Measurements from ENCODE around the gene CRTC1.

CRTC1 gene

DNA sequence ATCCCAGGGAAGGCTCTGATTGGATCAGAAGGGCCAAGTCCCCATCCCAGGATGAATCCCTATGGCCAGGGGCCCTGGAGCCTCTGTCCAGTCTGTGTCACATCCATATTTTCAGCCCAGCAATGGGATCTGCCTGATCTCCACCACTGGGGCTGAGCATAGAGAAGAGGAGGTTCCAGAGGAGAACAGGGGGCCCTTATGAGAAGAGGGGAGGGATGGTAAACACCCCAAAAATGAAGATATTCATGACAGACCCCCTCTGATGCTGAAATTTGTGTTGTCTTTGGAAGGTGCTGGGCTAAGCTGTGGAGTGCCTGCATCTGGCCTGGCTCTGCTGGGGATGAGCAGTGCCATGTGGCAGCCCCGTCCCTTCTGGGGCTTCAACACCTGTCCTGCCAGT lies 32.2 kb upstream of the CRTC1 start:
- DNase-seq (ENCODE audit: low read depth in 2 of 2, low spot score in 1 of 2): no peak

DNA sequence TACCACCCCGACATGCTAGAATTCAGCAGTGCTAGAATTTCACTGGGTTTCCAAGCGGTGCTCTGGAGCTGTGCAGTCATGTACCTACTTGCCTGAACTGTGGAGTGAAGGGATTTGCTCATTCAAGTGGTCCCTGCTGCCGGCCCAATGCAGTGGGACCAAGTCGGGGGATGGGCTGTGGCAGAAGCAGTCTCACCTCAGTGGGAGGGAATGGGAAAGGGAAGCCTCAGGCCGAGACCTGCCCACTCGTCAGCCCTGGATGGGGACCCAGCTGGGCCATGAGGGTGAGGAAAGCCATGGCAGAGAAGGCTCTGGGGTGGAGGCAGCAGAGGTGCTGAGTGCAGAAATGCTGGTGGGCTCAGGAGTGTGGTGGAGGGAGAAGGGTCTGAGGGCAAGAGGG lies 31.7 kb upstream of the CRTC1 start:
- DNase-seq (ENCODE audit: low read depth in 2 of 2, low spot score in 1 of 2): no peak

DNA sequence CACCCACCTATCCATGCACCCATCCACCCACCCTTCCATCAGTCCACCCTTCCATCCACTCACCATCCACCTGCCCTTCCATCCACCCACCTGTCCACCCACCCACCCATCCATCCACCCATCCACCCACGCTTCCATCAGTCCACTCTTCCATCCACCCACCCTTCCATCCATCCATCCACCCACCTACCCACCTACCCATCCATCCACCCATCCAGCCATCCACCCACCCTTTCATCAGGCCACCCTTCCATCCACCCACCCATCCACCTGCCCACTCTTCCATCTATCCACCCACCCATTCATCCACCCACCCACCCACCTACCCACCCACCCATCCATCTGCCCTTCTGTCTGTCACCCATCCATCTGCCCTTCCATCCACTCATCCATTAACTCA lies 29.6 kb upstream of the CRTC1 start:
- no peak for DNase-seq (ENCODE audit: low read depth in 2 of 2, low spot score in 1 of 2)

DNA sequence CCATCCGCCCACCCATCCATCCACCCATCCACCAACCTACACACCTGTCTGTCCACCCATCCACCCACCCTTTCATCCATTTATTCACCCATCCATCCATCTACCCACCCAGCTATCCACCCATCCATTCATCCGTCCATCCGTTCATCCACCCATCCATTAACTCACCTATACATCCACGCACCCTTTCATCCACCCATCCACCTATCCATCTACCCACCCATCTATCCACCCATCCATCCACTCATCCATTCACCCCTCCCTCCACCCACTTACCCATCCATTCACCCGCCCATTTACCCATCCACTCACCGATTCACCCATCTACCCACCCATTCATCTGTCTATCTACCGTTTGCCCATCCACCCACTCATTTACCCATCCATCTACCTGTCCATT lies 29.0 kb upstream of the CRTC1 start:
- DNase-seq (ENCODE audit: low read depth in 2 of 2, low spot score in 1 of 2): no peak

GRCh38 chr19:18655173-18655844 lies 28.2 kb upstream of the CRTC1 start:
- DNase-seq (ENCODE audit: low read depth in 2 of 2, low spot score in 1 of 2): no peak

DNA sequence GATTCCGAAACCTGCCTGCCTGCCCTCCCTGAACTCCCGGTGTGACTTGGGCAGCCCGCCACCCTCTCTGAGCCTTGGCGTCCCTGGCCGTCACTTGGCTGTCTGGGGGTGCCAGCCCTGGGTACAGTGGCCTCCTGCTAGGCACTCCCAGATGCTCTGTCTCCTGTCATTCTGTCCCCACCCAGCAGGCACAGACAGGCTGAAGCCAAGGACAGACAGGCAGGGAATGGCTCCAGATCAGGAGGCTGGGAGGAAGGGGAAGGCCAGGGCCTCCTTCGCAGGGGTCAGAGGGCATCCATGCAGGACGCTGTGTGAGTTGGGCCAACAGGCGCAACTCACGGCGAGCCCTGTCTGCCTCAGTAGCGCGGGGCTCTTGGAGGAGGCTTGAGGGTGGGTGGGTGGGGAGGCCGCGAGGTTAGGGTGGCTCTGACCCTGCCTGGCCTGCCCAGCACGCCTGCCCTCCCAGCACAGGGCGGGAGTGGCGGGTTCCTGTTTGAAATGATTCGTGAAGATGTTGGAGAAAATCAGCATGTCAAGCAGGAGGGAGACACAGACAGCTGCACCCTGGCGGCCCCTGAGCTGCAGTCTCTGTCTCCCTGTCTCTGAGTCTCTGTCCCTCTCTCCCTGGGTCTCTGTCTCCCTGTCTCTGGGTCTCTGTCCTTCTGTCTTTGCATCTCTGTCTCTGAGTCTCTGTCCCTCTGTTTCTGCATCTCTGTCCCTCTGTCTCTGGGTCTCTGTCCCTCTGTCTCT lies 27.0 kb upstream of the CRTC1 start:
- no peak for DNase-seq (ENCODE audit: low read depth in 2 of 2, low spot score in 1 of 2)

GRCh38 chr19:18657590-18658365 lies 25.7 kb upstream of the CRTC1 start:
- DNase-seq (ENCODE audit: low read depth in 2 of 2, low spot score in 1 of 2): no peak

DNA sequence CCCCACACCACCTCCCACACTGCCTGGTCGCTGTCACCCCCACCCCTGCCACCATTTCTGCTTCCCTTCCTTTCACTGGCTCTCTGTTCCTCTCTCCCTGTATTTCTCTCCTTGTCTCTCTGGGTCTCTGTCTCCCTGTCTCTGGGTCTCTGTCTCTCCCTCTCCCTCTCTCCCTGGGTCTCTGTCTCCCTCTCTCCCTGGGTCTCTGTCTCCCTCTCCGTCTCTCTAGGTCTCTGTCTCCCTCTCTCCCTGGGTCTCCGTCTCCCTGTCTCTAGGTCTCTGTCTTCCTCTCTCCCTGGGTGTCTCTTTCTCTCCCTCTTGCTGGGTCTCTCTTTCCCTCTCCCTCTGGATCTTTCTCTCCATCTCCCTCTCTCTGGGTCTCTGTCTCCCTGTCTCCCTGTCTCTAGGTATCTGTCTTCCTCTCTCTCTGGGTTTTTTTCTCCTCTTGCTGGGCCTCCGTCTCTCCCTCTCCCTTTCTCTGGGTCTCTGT lies 25.1 kb upstream of the CRTC1 start:
- DNase-seq (ENCODE audit: low read depth in 2 of 2, low spot score in 1 of 2): no peak

GRCh38 chr19:18659281-18660050 lies 24.0 kb upstream of the CRTC1 start:
- DNase-seq (ENCODE audit: low read depth in 2 of 2, low spot score in 1 of 2): no peak

- no peak for DNase-seq (ENCODE audit: low read depth in 2 of 2, low spot score in 1 of 2)
Measured at GRCh38 chr19:18660051-18660910, 23.2 kb upstream of the CRTC1 start.

DNA sequence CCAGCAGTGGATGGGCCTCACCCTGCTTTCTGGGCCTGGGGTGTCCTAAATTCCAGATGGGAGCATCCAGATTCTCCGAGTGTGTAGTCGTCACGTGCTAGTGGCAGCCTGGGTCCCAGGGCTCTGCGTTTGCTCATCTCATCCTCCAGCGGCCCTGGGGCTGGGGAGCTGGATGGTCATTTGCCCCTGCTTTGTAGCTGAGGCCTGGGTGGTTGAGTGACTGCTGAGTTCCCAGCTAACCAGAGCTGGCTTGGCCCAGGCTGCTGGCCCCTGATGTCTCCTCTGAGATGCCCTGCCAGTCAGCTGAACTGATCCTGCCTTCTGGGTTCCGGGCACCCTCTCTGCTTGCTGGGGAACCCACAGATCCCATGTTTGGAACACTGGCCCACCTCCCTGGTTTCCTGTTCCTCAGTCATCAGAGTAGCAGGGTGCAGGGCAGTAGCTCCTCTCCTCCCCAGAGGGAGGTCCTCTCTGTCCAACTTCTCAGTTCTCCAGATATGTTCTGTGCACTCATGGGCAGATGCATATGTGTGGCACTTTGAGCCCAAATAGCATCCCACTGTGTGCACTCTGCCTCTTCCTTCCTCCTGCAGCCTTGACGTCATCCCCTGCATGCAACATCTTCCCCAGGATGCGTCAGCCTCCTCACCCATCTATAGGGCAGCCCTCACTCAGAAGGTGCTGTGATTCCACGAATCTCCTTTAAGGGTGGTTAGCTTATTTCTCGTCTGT lies 22.4 kb upstream of the CRTC1 start:
- DNase-seq (ENCODE audit: low read depth in 2 of 2, low spot score in 1 of 2): no peak

DNA sequence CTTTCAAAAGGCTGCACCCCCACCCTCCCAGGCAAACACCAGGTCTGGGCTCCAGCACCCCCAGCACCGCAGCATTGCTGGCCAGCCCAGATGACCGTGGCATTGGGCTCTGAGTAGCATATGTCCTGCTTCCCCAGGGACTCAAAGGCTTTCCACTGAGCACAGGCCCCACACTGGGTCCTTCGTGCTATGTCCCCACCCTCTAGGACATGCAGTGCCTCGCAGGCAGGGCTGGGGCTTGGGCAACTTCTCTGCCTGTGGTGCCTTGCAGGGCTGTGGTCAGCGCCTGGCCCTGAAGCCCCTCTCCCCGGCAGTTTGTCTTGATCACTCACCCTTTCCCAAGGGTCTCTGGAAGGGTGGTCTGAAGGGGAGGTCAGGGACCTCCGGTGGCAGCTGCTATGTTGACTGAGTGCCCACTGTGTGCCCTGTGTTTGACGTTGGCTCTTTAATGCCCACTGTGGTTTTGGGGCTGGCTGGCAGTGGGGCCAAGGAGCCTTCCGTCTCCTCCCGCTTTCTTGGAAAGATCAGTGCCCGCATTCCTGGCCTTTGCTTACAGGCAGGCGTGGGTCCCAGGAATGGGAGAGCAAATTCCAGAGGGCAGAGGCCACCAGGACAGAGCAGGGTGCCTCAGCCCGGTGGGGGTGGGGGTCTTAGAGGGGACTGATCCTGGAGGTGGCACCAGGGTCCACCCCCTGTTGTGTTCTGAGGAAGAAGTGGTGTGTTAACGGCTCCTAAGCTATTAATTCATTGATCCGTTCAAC lies 20.3 kb upstream of the CRTC1 start:
- DNase-seq (ENCODE audit: low read depth in 2 of 2, low spot score in 1 of 2): no peak

- DNase-seq (ENCODE audit: low read depth in 2 of 2, low spot score in 1 of 2): no peak
Measured at GRCh38 chr19:18663940-18664530, 19.4 kb upstream of the CRTC1 start.

- DNase-seq (ENCODE audit: low read depth in 2 of 2, low spot score in 1 of 2): no peak
Measured at GRCh38 chr19:18665771-18666202, 17.7 kb upstream of the CRTC1 start.

DNA sequence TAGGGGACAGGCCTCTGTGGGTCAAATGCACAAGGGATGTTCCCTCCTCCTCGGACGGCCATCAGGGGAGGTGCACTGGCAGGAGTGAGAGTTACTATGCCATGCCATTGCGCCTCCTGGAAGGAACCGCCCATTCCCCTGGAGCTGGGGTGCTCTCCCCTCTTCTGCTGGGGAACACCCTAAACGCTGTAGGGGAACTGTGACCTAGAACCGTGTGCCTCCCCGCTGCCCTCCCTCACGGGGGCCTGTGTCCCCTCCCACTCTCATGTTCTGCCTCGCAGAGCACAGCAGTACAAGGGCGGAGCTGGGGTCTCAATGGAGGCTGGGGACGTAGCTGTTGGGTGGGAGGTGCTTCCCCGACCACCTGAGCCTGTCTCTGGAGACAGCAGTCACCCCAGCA lies 17.2 kb upstream of the CRTC1 start:
- no peak for DNase-seq (ENCODE audit: low read depth in 2 of 2, low spot score in 1 of 2)

- no peak for DNase-seq (ENCODE audit: low read depth in 2 of 2, low spot score in 1 of 2)
Measured at GRCh38 chr19:18666784-18667183, 16.7 kb upstream of the CRTC1 start.

GRCh38 chr19:18667531-18668251 lies 15.8 kb upstream of the CRTC1 start:
- DNase-seq (ENCODE audit: low read depth in 2 of 2, low spot score in 1 of 2): no peak

- DNase-seq (ENCODE audit: low read depth in 2 of 2, low spot score in 1 of 2): no peak
Measured at GRCh38 chr19:18668252-18668631, 15.2 kb upstream of the CRTC1 start.
